CD14-positive monocyte (primary cell): ENCODE data around the gene COL24A1. TPM values are rescaled to one million over a fixed set of nuclear protein-coding genes. Genes with fewer than 3 reads are reported as not detected.
A peak's percentile ranks its signal among the peaks of the same experiment; 100 is the strongest.

Experiments
- DNase-seq, 3 donors: peaks; one replicate each; pipeline ENCODE4 v3.0.0-alpha.2; 2011 to 2022
- H2AFZ ChIP-seq: 2 replicates; pipeline ENCODE4 v1.6.0; 2012; ENCODE audit warnings: mild to moderate bottlenecking, low read depth, low read length, inconsistent platforms; ENCODE audit not compliant: insufficient read depth, poor library complexity, severe bottlenecking
- H3K27ac ChIP-seq, 2 donors: 1 replicate in 1 of 2; 2 replicates in 1 of 2; pipeline ENCODE4 v1.5.1; 2012 to 2013; ENCODE audit warnings: low read length in 2 of 2, control low read depth in 1 of 2, inconsistent platforms in 1 of 2, low read depth in 1 of 2, mild to moderate bottlenecking in 1 of 2
- H3K27me3 ChIP-seq, 2 donors: one replicate each; pipeline versions ENCODE4 v1.6.0 to v1.6.1; 2011 to 2013; ENCODE audit warnings: low read length in 2 of 2; ENCODE audit not compliant: control insufficient read depth in 2 of 2, insufficient read depth in 2 of 2
- H3K36me3 ChIP-seq, 2 donors: replicated peaks in 1 of 2; 1 replicate in 1 of 2; 2 replicates in 1 of 2; pipeline versions ENCODE4 v1.5.1 to v1.6.1; 2012 to 2013; ENCODE audit warnings: low read length in 2 of 2, control low read depth in 1 of 2, inconsistent platforms in 1 of 2, mild to moderate bottlenecking in 1 of 2; ENCODE audit not compliant: insufficient read depth in 2 of 2, control insufficient read depth in 1 of 2
- H3K4me1 ChIP-seq, 2 donors: 1 replicate in 1 of 2; 2 replicates in 1 of 2; pipeline versions ENCODE4 v1.5.1 to v1.6.1; 2012 to 2013; ENCODE audit warnings: low read length in 2 of 2, control low read depth in 1 of 2, inconsistent platforms in 1 of 2, mild to moderate bottlenecking in 1 of 2, moderate library complexity in 1 of 2; ENCODE audit not compliant: insufficient read depth in 2 of 2, control insufficient read depth in 1 of 2
- H3K4me2 ChIP-seq: replicated peaks from 2 replicates; pipeline ENCODE3; 2012; ENCODE audit warnings: low read length, moderate library complexity, mild to moderate bottlenecking; ENCODE audit not compliant: poor library complexity, severe bottlenecking; ENCODE audit errors: extremely low read depth
- H3K4me3 ChIP-seq, 3 experiments: fragments of 200-600 bp in 1 of 3; sonication (generic) in 1 of 3; replicated peaks in 1 of 3; 1 replicate in 2 of 3; 2 replicates in 1 of 3; pipeline ENCODE4 v1.5.1; 2011 to 2013; ENCODE audit warnings: low read length in 3 of 3, mild to moderate bottlenecking in 3 of 3, control low read depth in 2 of 3, low read depth in 2 of 3, inconsistent platforms in 1 of 3, moderate library complexity in 1 of 3
- H3K79me2 ChIP-seq: 2 replicates; pipeline ENCODE4 v1.6.0; 2012; ENCODE audit warnings: mild to moderate bottlenecking, control low read depth, inconsistent platforms, low read length, moderate library complexity; ENCODE audit not compliant: insufficient read depth
- H3K9ac ChIP-seq: 2 replicates; pipeline ENCODE4 v1.6.0; 2017; ENCODE audit warnings: low read length, mild to moderate bottlenecking; ENCODE audit not compliant: insufficient read depth, poor library complexity, severe bottlenecking
- H3K9me3 ChIP-seq, 2 donors: replicated peaks in 1 of 2; 1 replicate in 1 of 2; 2 replicates in 1 of 2; pipeline versions ENCODE4 v1.5.1 to v1.6.1; 2012 to 2013; ENCODE audit warnings: low read length in 2 of 2, control low read depth in 1 of 2; ENCODE audit not compliant: control insufficient read depth in 1 of 2, insufficient read depth in 1 of 2
- H4K20me1 ChIP-seq: 2 replicates; pipeline ENCODE4 v1.6.0; 2012; ENCODE audit warnings: mild to moderate bottlenecking, low read length, control low read depth, moderate library complexity; ENCODE audit not compliant: insufficient read depth
- H3K27ac Mint-ChIP-seq, 7 donors: one replicate each; pipeline ENCODE4 v1.8.0; 2020; ENCODE audit warnings: mild to moderate bottlenecking in 7 of 7, mixed read lengths in 7 of 7, moderate library complexity in 6 of 7, inconsistent platforms in 2 of 7
- H3K27me3 Mint-ChIP-seq, 3 donors: one replicate each; pipeline ENCODE4 v1.8.0; 2021 to 2022; ENCODE audit warnings: low read depth in 3 of 3, mild to moderate bottlenecking in 3 of 3, mixed read lengths in 3 of 3, moderate library complexity in 3 of 3, inconsistent platforms in 1 of 3
- H3K36me3 Mint-ChIP-seq, 2 donors: one replicate each; pipeline ENCODE4 v1.8.0; 2020; ENCODE audit warnings: mixed read lengths in 2 of 2, inconsistent platforms in 1 of 2, mild to moderate bottlenecking in 1 of 2
- H3K4me1 Mint-ChIP-seq: one replicate; pipeline ENCODE4 v1.8.0; 2020; ENCODE audit warnings: mild to moderate bottlenecking, mixed read lengths
- H3K4me3 Mint-ChIP-seq, 2 donors: one replicate each; pipeline ENCODE4 v1.8.0; 2020; ENCODE audit warnings: mild to moderate bottlenecking in 2 of 2, mixed read lengths in 2 of 2, moderate library complexity in 1 of 2
- H3K9me3 Mint-ChIP-seq, 7 donors: one replicate each; pipeline ENCODE4 v1.8.0; 2020 to 2022; ENCODE audit warnings: mixed read lengths in 7 of 7, mild to moderate bottlenecking in 6 of 7, moderate library complexity in 6 of 7, inconsistent platforms in 2 of 7
- WGBS: methylation state at CpG from one replicate; pipeline ENCODE4 v1.1.5; 2013; ENCODE audit warnings: missing lambda C conversion rate; ENCODE audit not compliant: insufficient coverage; 5-methylcytosine and 5-hydroxymethylcytosine counted together
- intact Hi-C, 2 donors: fragments of 100-400 bp; cut with micrococcal nuclease; formaldehyde crosslinking; loops; one replicate each; pipeline versions ENCODE4 v1.15.0 to v1.15.1; 2023
- polyA plus RNA-seq, 3 donors: library from polyadenylated mRNA; depleted of rRNA in 1 of 3; unstranded in 2 of 3; stranded (reverse) in 1 of 3; fragments of 300-500 nt in 2 of 3; fragments of >200 nt in 1 of 3; fragmentation: Illumina TruSeq in 2 of 3; gene quantifications; 1 replicate in 2 of 3; 2 replicates in 1 of 3; pipeline ENCODE4 v1.2.3, GENCODE V29; 2012 to 2021
- TF ChIP-seq, protein P1 (sequence below): fragments of 200-600 bp; IDR thresholded peaks from one replicate; pipeline ENCODE4 v1.8.0; 2022; ENCODE audit warnings: antibody characterized with exemption, mild to moderate bottlenecking

COL24A1 gene
- polyA plus RNA-seq, 3 donors = 0.05 to 0.13 TPM; not detected in 1

DNA sequence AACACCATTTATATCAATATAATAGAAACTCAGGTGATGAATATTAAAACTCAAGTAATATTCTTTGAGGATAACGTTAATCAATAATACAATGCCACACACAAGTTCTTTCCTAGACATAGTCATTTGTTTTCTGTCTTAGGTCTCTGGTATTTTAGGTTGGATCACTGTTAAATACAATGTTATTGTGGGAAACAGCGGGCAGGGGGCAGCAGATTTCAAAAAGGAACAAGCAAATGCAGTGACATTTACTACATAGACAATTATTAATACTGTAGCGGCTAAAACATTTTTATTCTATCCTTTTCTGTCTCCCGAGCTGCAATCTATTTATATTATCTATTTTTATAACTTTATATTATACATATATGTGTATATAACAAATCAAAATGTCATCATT, 261.9 kb downstream of the COL24A1 start:
- no peaks in the 10 kb centered on the region for H3K79me2 ChIP-seq
- H3K27ac Mint-ChIP-seq = no peak overlapping the region
- H3K36me3 Mint-ChIP-seq = no peaks in the 10 kb centered on the region
- no peaks in the 10 kb centered on the region for H3K9me3 ChIP-seq
- H3K27ac ChIP-seq = no peak overlapping the region
- TF ChIP-seq, protein P1, sequence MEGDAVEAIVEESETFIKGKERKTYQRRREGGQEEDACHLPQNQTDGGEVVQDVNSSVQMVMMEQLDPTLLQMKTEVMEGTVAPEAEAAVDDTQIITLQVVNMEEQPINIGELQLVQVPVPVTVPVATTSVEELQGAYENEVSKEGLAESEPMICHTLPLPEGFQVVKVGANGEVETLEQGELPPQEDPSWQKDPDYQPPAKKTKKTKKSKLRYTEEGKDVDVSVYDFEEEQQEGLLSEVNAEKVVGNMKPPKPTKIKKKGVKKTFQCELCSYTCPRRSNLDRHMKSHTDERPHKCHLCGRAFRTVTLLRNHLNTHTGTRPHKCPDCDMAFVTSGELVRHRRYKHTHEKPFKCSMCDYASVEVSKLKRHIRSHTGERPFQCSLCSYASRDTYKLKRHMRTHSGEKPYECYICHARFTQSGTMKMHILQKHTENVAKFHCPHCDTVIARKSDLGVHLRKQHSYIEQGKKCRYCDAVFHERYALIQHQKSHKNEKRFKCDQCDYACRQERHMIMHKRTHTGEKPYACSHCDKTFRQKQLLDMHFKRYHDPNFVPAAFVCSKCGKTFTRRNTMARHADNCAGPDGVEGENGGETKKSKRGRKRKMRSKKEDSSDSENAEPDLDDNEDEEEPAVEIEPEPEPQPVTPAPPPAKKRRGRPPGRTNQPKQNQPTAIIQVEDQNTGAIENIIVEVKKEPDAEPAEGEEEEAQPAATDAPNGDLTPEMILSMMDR = peak; percentile 52
- H4K20me1 ChIP-seq = no peaks in the 10 kb centered on the region
- intact Hi-C loops = no loop called here
- no peak overlapping the region for H3K4me2 ChIP-seq
- H2AFZ ChIP-seq = no peak overlapping the region
- no peak for DNase-seq
- peaks cover 4% of the 10 kb centered on the region for H3K4me1 Mint-ChIP-seq
- no peaks in the 10 kb centered on the region for H3K27me3 ChIP-seq
- H3K36me3 ChIP-seq = no peaks in the 10 kb centered on the region
- no CpG with 5 or more reads among the region's 4 CpGs for WGBS
- H3K4me1 ChIP-seq = no peaks in the 10 kb centered on the region
- no peaks in the 10 kb centered on the region for H3K27me3 Mint-ChIP-seq
- H3K9me3 Mint-ChIP-seq = no peaks in the 10 kb centered on the region
- H3K4me3 Mint-ChIP-seq = no peak overlapping the region
- H3K4me3 ChIP-seq = no peak overlapping the region
- no peak overlapping the region for H3K9ac ChIP-seq

DNA sequence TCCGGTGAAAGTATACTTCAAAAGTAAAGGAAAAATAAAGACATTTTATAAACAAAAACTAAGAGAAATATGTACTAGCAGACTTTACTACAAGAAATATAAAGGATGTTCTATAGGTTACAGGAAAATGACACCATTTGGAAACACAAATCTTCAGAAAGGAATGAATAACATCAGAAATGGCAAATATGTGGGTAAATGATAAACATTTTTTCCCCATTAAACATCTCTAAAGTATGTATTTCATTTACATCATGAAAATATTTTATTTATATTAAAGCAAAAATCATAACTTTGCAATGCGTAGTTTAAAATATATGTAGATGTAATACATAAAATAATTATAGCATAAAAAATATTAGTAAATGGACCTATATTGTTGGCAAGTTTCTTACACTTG, 264.2 kb downstream of the COL24A1 start:
- Mint-ChIP-seq H3K27me3 (no peaks in the 10 kb centered on the region), H3K4me1 (peaks cover 12% of the 10 kb centered on the region), H3K27ac (no peak overlapping the region), H3K36me3 (no peaks in the 10 kb centered on the region), H3K9me3 (no peaks in the 10 kb centered on the region), H3K4me3 (no peak overlapping the region)
- no CpG with 5 or more reads among the region's 2 CpGs for WGBS
- TF ChIP-seq, protein P1 = no peak
- no peaks in the 10 kb centered on the region for H3K79me2 ChIP-seq
- H3K4me1 ChIP-seq = no peaks in the 10 kb centered on the region
- no peak overlapping the region for H3K4me2 ChIP-seq
- H3K9me3 ChIP-seq = no peaks in the 10 kb centered on the region
- H3K36me3 ChIP-seq = no peaks in the 10 kb centered on the region
- H3K27ac ChIP-seq = no peak overlapping the region
- no peak overlapping the region for H2AFZ ChIP-seq
- no peaks in the 10 kb centered on the region for H4K20me1 ChIP-seq
- no peak for DNase-seq
- H3K9ac ChIP-seq = no peak overlapping the region
- intact Hi-C loops = no loop called here
- no peaks in the 10 kb centered on the region for H3K27me3 ChIP-seq
- H3K4me3 ChIP-seq = no peak overlapping the region
